WTC11 (cell line): ENCODE data around the gene PKIB. TPM values are rescaled to one million over a fixed set of nuclear protein-coding genes. Genes with fewer than 3 reads are reported as not detected.
A peak's percentile ranks its signal among the peaks of the same experiment; 100 is the strongest.

ENCODE experiments used
- ATAC-seq: fragments of 200-7000 bp; cut with Tn5 transposase; 2 replicates; pipeline ENCODE4 v1.10.0; 2021; ENCODE audit warnings: mild to moderate bottlenecking, moderate library complexity
- CTCF ChIA-PET: fragments of 300-600 bp; sonication (Branson Sonifier 250); formaldehyde crosslinking; loops from one replicate; lab custom pipeline; 2021; ENCODE audit warnings: antibody characterized with exemption; lab: Charles Lee
- POLR2A ChIA-PET: fragments of 350-600 bp; sonication (Branson Sonifier 250); formaldehyde crosslinking; loops from one replicate; lab custom pipeline; 2021; ENCODE audit warnings: antibody characterized with exemption; lab: Charles Lee
- DNase-seq: peaks from one replicate; pipeline ENCODE4 v3.0.0; 2021; ENCODE audit warnings: low spot score
- H3K27ac Mint-ChIP-seq: 2 replicates; pipeline ENCODE4 v1.8.0; 2021; ENCODE audit warnings: mixed read lengths
- H3K27me3 Mint-ChIP-seq: 2 replicates; pipeline ENCODE4 v1.8.0; 2021; ENCODE audit warnings: low read depth, mild to moderate bottlenecking, moderate library complexity, mixed read lengths
- H3K36me3 Mint-ChIP-seq: 2 replicates; pipeline ENCODE4 v1.8.0; 2021; ENCODE audit warnings: mixed read lengths
- H3K4me1 Mint-ChIP-seq: 2 replicates; pipeline ENCODE4 v1.8.0; 2022; ENCODE audit warnings: mixed read lengths
- H3K4me3 Mint-ChIP-seq: 2 replicates; pipeline ENCODE4 v1.8.0; 2021; ENCODE audit warnings: mild to moderate bottlenecking, moderate library complexity, mixed read lengths
- H3K9me3 Mint-ChIP-seq: 2 replicates; pipeline ENCODE4 v1.8.0; 2021; ENCODE audit warnings: mixed read lengths
- ATF1 ChIP-seq: sonication (generic); formaldehyde crosslinking; IDR thresholded peaks from 2 replicates; pipeline ENCODE4 v1.8.1; 2023; ENCODE audit warnings: mild to moderate bottlenecking, moderate library complexity, missing genetic modification reagents
- CREM ChIP-seq: sonication (generic); formaldehyde crosslinking; IDR thresholded peaks from 2 replicates; pipeline ENCODE4 v1.8.1; 2022; ENCODE audit warnings: mild to moderate bottlenecking, missing genetic modification reagents, moderate library complexity
- EMX1 ChIP-seq: fragments of 250-450 bp; sonication (Bioruptor Pico); IDR thresholded peaks from 2 replicates; pipeline ENCODE4 v1.8.0; 2021; ENCODE audit warnings: mild to moderate bottlenecking
- JUN ChIP-seq: sonication (generic); formaldehyde crosslinking; IDR thresholded peaks from 2 replicates; pipeline ENCODE4 v1.8.0; 2023; ENCODE audit warnings: mild to moderate bottlenecking, missing genetic modification reagents
- NR3C1 ChIP-seq: sonication (generic); formaldehyde crosslinking; conservative IDR thresholded peaks from 2 replicates; pipeline ENCODE4 v1.8.1; 2023; ENCODE audit warnings: low read depth, mild to moderate bottlenecking, missing genetic modification reagents
- OVOL2 ChIP-seq: fragments of 250-450 bp; sonication (Bioruptor Pico); IDR thresholded peaks from 2 replicates; pipeline ENCODE4 v1.9.0; 2021; ENCODE audit warnings: mild to moderate bottlenecking, borderline replicate concordance
- ZNF232 ChIP-seq: sonication (generic); formaldehyde crosslinking; IDR thresholded peaks from 2 replicates; pipeline ENCODE4 v1.8.0; 2022; ENCODE audit warnings: mild to moderate bottlenecking, missing genetic modification reagents
- ZNF263 ChIP-seq: sonication (generic); formaldehyde crosslinking; IDR thresholded peaks from 2 replicates; pipeline ENCODE4 v1.8.1; 2022; ENCODE audit warnings: low read depth, mild to moderate bottlenecking, moderate library complexity, missing genetic modification reagents
- total RNA-seq: library from RNA; stranded (reverse); gene quantifications from 3 replicates; pipeline ENCODE4 v1.2.3, GENCODE V29; 2021
- TF ChIP-seq, protein P1 (sequence below): sonication (generic); formaldehyde crosslinking; IDR thresholded peaks from 2 replicates; pipeline ENCODE4 v1.8.0; 2022; ENCODE audit warnings: missing genetic modification reagents
- TF ChIP-seq, protein P2 (sequence below): sonication (generic); formaldehyde crosslinking; IDR thresholded peaks from 2 replicates; pipeline ENCODE4 v1.8.1; 2022; ENCODE audit warnings: missing genetic modification reagents, borderline replicate concordance
- TF ChIP-seq, protein P3 (sequence below): sonication (generic); formaldehyde crosslinking; IDR thresholded peaks from 2 replicates; pipeline ENCODE4 v1.8.1; 2022; ENCODE audit warnings: low read depth, mild to moderate bottlenecking, moderate library complexity, missing genetic modification reagents, borderline replicate concordance
- TF ChIP-seq, protein P4 (sequence below): fragments of 200-600 bp; IDR thresholded peaks from 2 replicates; pipeline ENCODE4 v1.8.0; 2022; ENCODE audit warnings: antibody characterized with exemption
- TF ChIP-seq, protein P5 (sequence below): fragments of 250-450 bp; sonication (Bioruptor Pico); IDR thresholded peaks from 2 replicates; pipeline ENCODE4 v1.9.0; 2021; ENCODE audit warnings: moderate library complexity, mild to moderate bottlenecking, inconsistent platforms, borderline replicate concordance
- TF ChIP-seq, protein P6 (sequence below): sonication (generic); formaldehyde crosslinking; IDR thresholded peaks from 2 replicates; pipeline ENCODE4 v1.8.0; 2023; ENCODE audit warnings: mild to moderate bottlenecking, missing genetic modification reagents
- TF ChIP-seq, protein P7 (sequence below): sonication (generic); formaldehyde crosslinking; conservative IDR thresholded peaks from 2 replicates; pipeline ENCODE4 v1.8.1; 2023; ENCODE audit warnings: mild to moderate bottlenecking, low read depth, missing genetic modification reagents, moderate library complexity

The PKIB gene
- total RNA-seq, 1 experiment from 2014 or later: 26.4 TPM

DNA sequence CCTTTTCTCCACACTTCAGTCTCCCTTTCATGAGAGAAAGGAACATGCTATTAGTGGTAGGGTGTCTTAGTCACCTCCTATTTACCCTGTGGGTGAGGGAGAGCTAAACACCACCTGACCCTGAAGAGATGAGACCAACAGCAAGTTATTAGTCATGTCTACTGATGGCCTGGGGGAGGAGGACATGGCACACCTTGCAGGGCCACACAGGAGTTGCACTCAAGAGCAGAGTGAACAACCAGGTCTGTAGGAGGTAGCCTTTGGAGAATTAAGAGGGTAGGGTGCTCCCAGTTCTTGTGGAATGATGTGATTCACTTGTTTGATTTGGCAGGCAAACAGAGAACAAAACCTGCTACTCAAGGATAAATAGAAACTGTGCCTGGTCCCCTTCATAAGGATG, 86.6 kb downstream of the PKIB start (continued):
- TF ChIP-seq, protein P1, sequence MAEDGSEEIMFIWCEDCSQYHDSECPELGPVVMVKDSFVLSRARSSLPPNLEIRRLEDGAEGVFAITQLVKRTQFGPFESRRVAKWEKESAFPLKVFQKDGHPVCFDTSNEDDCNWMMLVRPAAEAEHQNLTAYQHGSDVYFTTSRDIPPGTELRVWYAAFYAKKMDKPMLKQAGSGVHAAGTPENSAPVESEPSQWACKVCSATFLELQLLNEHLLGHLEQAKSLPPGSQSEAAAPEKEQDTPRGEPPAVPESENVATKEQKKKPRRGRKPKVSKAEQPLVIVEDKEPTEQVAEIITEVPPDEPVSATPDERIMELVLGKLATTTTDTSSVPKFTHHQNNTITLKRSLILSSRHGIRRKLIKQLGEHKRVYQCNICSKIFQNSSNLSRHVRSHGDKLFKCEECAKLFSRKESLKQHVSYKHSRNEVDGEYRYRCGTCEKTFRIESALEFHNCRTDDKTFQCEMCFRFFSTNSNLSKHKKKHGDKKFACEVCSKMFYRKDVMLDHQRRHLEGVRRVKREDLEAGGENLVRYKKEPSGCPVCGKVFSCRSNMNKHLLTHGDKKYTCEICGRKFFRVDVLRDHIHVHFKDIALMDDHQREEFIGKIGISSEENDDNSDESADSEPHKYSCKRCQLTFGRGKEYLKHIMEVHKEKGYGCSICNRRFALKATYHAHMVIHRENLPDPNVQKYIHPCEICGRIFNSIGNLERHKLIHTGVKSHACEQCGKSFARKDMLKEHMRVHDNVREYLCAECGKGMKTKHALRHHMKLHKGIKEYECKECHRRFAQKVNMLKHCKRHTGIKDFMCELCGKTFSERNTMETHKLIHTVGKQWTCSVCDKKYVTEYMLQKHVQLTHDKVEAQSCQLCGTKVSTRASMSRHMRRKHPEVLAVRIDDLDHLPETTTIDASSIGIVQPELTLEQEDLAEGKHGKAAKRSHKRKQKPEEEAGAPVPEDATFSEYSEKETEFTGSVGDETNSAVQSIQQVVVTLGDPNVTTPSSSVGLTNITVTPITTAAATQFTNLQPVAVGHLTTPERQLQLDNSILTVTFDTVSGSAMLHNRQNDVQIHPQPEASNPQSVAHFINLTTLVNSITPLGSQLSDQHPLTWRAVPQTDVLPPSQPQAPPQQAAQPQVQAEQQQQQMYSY (CRISPR knock-in tag): no peak
- no peak for TF ChIP-seq OVOL2 (CRISPR knock-in tag)
- TF ChIP-seq, protein P2, sequence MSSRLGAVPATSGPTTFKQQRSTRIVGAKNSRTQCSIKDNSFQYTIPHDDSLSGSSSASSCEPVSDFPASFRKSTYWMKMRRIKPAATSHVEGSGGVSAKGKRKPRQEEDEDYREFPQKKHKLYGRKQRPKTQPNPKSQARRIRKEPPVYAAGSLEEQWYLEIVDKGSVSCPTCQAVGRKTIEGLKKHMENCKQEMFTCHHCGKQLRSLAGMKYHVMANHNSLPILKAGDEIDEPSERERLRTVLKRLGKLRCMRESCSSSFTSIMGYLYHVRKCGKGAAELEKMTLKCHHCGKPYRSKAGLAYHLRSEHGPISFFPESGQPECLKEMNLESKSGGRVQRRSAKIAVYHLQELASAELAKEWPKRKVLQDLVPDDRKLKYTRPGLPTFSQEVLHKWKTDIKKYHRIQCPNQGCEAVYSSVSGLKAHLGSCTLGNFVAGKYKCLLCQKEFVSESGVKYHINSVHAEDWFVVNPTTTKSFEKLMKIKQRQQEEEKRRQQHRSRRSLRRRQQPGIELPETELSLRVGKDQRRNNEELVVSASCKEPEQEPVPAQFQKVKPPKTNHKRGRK (CRISPR knock-in tag): no peak

DNA sequence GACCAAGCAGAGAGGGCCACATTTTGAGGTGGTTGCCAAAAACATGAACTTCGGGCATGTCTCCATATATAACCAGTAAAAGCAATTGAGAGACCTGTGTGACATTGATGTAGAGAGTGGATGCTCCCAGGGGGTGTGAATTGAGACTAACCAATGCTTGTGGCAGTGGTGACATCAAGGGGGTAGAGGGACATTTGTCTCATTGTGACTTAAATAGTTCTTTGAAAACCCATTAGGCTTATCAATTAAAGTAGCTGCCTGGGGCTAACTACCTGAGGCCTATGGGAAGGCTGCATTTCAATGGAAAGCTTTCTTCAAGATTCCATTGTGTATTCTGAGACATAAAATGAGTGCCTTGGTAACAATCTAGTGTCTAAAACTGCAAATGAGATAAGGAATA, 87.3 kb downstream of the PKIB start:
- Mint-ChIP-seq H3K36me3 (no peaks in the 10 kb centered on the region), H3K4me3 (no peak overlapping the region), H3K27ac (0 out of 2 replicates have a peak overlapping the region, but pooled peaks have one; percentile 3), H3K4me1 (peaks cover 31% of the 10 kb centered on the region), H3K27me3 (no peaks in the 10 kb centered on the region), H3K9me3 (peaks cover 4% of the 10 kb centered on the region; the same call in 1 of the 2 replicates)
- ChIA-PET POLR2A (no interaction called here), CTCF (no interaction called here)
- TF ChIP-seq NR3C1 (CRISPR knock-in tag): no peak
- TF ChIP-seq, protein P3, sequence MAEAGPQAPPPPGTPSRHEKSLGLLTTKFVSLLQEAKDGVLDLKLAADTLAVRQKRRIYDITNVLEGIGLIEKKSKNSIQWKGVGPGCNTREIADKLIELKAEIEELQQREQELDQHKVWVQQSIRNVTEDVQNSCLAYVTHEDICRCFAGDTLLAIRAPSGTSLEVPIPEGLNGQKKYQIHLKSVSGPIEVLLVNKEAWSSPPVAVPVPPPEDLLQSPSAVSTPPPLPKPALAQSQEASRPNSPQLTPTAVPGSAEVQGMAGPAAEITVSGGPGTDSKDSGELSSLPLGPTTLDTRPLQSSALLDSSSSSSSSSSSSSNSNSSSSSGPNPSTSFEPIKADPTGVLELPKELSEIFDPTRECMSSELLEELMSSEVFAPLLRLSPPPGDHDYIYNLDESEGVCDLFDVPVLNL (CRISPR knock-in tag): no peak
- TF ChIP-seq ATF1: no peak
- ATAC-seq (no peak; the same call in 1 of the 2 replicates), DNase-seq (no peak)

DNA sequence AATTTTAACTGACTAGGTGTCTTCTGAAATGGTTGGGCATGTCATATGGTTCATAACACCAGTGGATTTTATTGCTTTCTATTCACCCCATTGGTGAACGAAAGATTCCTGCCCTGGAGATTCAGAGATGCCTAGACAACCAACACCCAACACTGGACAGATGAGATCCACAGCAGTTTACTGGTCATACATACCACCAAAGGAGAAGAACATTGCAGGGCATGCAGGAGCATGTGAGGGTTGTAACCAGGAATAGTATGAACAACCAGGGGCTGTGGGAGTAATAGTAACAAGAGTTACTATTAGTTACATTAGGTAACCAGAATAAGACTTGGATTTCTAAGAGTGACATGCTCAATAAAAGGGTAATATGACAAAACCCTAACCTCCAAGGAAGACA, 91.5 kb downstream of the PKIB start:
- no peak for ATAC-seq
- POLR2A ChIA-PET: no interaction called here
- H3K4me3 Mint-ChIP-seq: no peak overlapping the region
- H3K9me3 Mint-ChIP-seq: peaks cover 4% of the 10 kb centered on the region; the same call in 1 of the 2 replicates
- TF ChIP-seq, protein P4, sequence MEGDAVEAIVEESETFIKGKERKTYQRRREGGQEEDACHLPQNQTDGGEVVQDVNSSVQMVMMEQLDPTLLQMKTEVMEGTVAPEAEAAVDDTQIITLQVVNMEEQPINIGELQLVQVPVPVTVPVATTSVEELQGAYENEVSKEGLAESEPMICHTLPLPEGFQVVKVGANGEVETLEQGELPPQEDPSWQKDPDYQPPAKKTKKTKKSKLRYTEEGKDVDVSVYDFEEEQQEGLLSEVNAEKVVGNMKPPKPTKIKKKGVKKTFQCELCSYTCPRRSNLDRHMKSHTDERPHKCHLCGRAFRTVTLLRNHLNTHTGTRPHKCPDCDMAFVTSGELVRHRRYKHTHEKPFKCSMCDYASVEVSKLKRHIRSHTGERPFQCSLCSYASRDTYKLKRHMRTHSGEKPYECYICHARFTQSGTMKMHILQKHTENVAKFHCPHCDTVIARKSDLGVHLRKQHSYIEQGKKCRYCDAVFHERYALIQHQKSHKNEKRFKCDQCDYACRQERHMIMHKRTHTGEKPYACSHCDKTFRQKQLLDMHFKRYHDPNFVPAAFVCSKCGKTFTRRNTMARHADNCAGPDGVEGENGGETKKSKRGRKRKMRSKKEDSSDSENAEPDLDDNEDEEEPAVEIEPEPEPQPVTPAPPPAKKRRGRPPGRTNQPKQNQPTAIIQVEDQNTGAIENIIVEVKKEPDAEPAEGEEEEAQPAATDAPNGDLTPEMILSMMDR: no peak
- TF ChIP-seq ZNF263 (CRISPR knock-in tag): no peak
- TF ChIP-seq, protein P5, sequence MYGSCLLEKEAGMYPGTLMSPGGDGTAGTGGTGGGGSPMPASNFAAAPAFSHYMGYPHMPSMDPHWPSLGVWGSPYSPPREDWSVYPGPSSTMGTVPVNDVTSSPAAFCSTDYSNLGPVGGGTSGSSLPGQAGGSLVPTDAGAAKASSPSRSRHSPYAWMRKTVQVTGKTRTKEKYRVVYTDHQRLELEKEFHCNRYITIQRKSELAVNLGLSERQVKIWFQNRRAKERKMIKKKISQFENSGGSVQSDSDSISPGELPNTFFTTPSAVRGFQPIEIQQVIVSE (CRISPR knock-in tag): no peak
- TF ChIP-seq, all 79 proteins: peak for 0
- Mint-ChIP-seq H3K4me1 (peaks cover 6% of the 10 kb centered on the region), H3K27me3 (no peaks in the 10 kb centered on the region), H3K27ac (no peak overlapping the region), H3K36me3 (no peaks in the 10 kb centered on the region)
- CTCF ChIA-PET: no interaction called here
- DNase-seq: no peak

DNA sequence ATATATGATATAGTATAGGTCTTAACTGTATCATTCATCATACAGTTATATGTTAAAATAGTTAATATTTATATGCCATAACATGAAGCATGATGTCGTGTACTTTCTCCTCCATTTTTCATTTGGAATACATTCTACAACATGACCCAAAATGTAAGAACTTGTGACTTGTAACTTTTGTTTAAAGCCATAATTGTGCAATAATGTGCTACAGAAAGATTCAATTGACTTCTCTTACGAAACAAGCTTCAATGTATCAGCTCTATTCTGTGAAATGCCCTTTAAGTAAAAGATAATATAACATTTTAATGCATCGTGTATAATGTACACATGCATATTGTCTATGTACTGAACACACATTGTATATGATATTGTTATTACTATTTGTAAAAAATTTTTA, 92.6 kb downstream of the PKIB start:
- ATAC-seq: no peak
- Mint-ChIP-seq H3K4me3 (no peak overlapping the region), H3K27me3 (no peaks in the 10 kb centered on the region), H3K9me3 (no peaks in the 10 kb centered on the region), H3K4me1 (0 out of 2 replicates have a peak, but pooled peaks cover under 1% of the 10 kb centered on the region), H3K36me3 (no peaks in the 10 kb centered on the region), H3K27ac (no peak overlapping the region)
- CTCF ChIA-PET: interaction anchor here (0.6 kb wide), 1 partner anchor 306 kb away, joined by 4 read pairs; no protein-coding TSS in a partner anchor
- DNase-seq: no peak
- POLR2A ChIA-PET: no interaction called here
- TF ChIP-seq, protein P6, sequence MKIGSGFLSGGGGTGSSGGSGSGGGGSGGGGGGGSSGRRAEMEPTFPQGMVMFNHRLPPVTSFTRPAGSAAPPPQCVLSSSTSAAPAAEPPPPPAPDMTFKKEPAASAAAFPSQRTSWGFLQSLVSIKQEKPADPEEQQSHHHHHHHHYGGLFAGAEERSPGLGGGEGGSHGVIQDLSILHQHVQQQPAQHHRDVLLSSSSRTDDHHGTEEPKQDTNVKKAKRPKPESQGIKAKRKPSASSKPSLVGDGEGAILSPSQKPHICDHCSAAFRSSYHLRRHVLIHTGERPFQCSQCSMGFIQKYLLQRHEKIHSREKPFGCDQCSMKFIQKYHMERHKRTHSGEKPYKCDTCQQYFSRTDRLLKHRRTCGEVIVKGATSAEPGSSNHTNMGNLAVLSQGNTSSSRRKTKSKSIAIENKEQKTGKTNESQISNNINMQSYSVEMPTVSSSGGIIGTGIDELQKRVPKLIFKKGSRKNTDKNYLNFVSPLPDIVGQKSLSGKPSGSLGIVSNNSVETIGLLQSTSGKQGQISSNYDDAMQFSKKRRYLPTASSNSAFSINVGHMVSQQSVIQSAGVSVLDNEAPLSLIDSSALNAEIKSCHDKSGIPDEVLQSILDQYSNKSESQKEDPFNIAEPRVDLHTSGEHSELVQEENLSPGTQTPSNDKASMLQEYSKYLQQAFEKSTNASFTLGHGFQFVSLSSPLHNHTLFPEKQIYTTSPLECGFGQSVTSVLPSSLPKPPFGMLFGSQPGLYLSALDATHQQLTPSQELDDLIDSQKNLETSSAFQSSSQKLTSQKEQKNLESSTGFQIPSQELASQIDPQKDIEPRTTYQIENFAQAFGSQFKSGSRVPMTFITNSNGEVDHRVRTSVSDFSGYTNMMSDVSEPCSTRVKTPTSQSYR (CRISPR knock-in tag): no peak
- TF ChIP-seq CREM (CRISPR knock-in tag) (no peak), EMX1 (CRISPR knock-in tag) (no peak), JUN (CRISPR knock-in tag) (no peak), ZNF232 (CRISPR knock-in tag) (no peak)
- TF ChIP-seq, protein P7, sequence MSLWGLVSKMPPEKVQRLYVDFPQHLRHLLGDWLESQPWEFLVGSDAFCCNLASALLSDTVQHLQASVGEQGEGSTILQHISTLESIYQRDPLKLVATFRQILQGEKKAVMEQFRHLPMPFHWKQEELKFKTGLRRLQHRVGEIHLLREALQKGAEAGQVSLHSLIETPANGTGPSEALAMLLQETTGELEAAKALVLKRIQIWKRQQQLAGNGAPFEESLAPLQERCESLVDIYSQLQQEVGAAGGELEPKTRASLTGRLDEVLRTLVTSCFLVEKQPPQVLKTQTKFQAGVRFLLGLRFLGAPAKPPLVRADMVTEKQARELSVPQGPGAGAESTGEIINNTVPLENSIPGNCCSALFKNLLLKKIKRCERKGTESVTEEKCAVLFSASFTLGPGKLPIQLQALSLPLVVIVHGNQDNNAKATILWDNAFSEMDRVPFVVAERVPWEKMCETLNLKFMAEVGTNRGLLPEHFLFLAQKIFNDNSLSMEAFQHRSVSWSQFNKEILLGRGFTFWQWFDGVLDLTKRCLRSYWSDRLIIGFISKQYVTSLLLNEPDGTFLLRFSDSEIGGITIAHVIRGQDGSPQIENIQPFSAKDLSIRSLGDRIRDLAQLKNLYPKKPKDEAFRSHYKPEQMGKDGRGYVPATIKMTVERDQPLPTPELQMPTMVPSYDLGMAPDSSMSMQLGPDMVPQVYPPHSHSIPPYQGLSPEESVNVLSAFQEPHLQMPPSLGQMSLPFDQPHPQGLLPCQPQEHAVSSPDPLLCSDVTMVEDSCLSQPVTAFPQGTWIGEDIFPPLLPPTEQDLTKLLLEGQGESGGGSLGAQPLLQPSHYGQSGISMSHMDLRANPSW (CRISPR knock-in tag): no peak
